ENCODE results near the gene BCAR1. TPM values are rescaled to one million over a fixed set of nuclear protein-coding genes. Genes with fewer than 3 reads are reported as not detected.
A peak's percentile ranks its signal among the peaks of the same experiment; 100 is the strongest.
"Not testable (repeated sequence)": the region's sequence is repeated elsewhere in the genome, so short reads cannot be mapped to it uniquely, and the experiment has no call there.

BCAR1 gene
- total and polyA plus RNA-seq, 2 of the 13 experiments (the other 11 are each of a cell fraction or from before 2014, with no cell fraction given), result 48.1 to 51.7 TPM

- H3K27ac ChIP-seq (ENCODE audit: extremely low read length, insufficient read depth, low read length); FAIRE-seq; H2AFZ ChIP-seq (ENCODE audit: low read length); intact Hi-C loops (cut with micrococcal nuclease; ENCODE audit: unreplicated experiment); DNase-seq (ENCODE audit: low spot score); H4K20me1 ChIP-seq (ENCODE audit: insufficient read depth, low read length); H3K36me3 ChIP-seq (replicated peaks in 1 of 2; ENCODE audit: control insufficient read depth in 1 of 2, insufficient read depth in 2 of 2, low read length in 2 of 2); H3K79me2 ChIP-seq (ENCODE audit: insufficient read depth, low read length); BruUV-seq (replicated peaks); ATAC-seq; CTCF ChIA-PET (ENCODE audit: low intra/inter-chr PET ratio, low total read pairs); in situ Hi-C loops (cut with HindIII; ENCODE audit: extremely low pct_ligation_motif_present, low pct_unique_long_range_greater_than_20kb); H3K27me3 ChIP-seq (ENCODE audit: control insufficient read depth in 1 of 2, insufficient read depth in 2 of 2, low read length in 2 of 2); H3K9me3 ChIP-seq (ENCODE audit: low read length); TF ChIP-seq ATF7 (IDR thresholded peaks at IDR 0.05): not testable (repeated sequence)
- TF ChIP-seq ZMYM3 (CRISPR knock-in tag; IDR thresholded peaks at IDR 0.05) (0 out of 2 replicates have a peak, but pooled peaks have one; percentile 46), ADNP (CRISPR knock-in tag; IDR thresholded peaks at IDR 0.05) (0 out of 2 replicates have a peak, but pooled peaks have one; percentile 45), HMGXB4 (CRISPR knock-in tag; IDR thresholded peaks at IDR 0.05; ENCODE audit: borderline replicate concordance in 1 of 2, low read depth in 1 of 2) (0 out of 4 replicates have a peak, but pooled peaks of 1 of the 2 experiments have one; percentile 32), ATF7 (CRISPR knock-in tag; IDR thresholded peaks at IDR 0.05) (0 out of 2 replicates have a peak, but pooled peaks have one; percentile 21), ZNF770 (CRISPR knock-in tag; IDR thresholded peaks at IDR 0.05) (peak; percentile 89; the same call in 1 of the 2 replicates), THAP7 (CRISPR knock-in tag; IDR thresholded peaks at IDR 0.05) (0 out of 2 replicates have a peak, but pooled peaks have one; percentile 51), RCOR2 (CRISPR knock-in tag; IDR thresholded peaks at IDR 0.05) (0 out of 2 replicates have a peak, but pooled peaks have one; percentile 61), STAG1 (CRISPR knock-in tag; IDR thresholded peaks at IDR 0.05) (peak; percentile 22; the same call in 1 of the 2 replicates)
- WGBS (ENCODE audit: low lambda C conversion rate), result 69% methylated on average over 10 of the region's 10 CpGs
- peak overlapping the region in 1 of 3 experiments; percentile 59; a peak in 1 of 6 replicates for H3K4me3 ChIP-seq (replicated peaks in 1 of 3; ENCODE audit: insufficient read depth in 1 of 3, low read depth in 2 of 3, low read length in 3 of 3)
- H3K4me2 ChIP-seq (ENCODE audit: low read depth, low read length), result peak overlapping the region; percentile 88
- H3K4me1 ChIP-seq (ENCODE audit: insufficient read depth, low read length), result peaks cover 55% of the 10 kb centered on the region
- POLR2A ChIA-PET, result interaction anchor here (1.3 to 4.5 kb wide), 4 partner anchors 10 to 38 kb away, joined by 3 to 41 read pairs (median 12); no protein-coding TSS in a partner anchor
- H3K9ac ChIP-seq (ENCODE audit: insufficient read depth, low read depth, low read length), result peak overlapping the region; percentile 37; the same call in 1 of the 2 replicates
Observed at GRCh38 chr16:75272629-75273028, 21.2 kb upstream of the BCAR1 start.

Measured in HepG2 (cell line).